Lung (tissue), 12 donors: Measurements from ENCODE around the gene FCER1G. TPM values are rescaled to one million over a fixed set of nuclear protein-coding genes. Genes with fewer than 3 reads are reported as not detected.
"Not testable (repeated sequence)": the region's sequence is repeated elsewhere in the genome, so short reads cannot be mapped to it uniquely, and the experiment has no call there.

Experiments used
- ATAC-seq: fragments of 200-7000 bp; cut with Tn5 transposase; one replicate; pipeline ENCODE4 v1.9.1; 2020; ENCODE audit warnings: moderate number of reproducible peaks; ENCODE audit not compliant: insufficient read depth, low FRiP score
- DNase-seq, 3 donors: peaks; one replicate each; pipeline ENCODE4 v3.0.0-alpha.2; 2013 to 2017
- H3K27ac ChIP-seq, 2 donors: one replicate each; pipeline ENCODE4 v1.5.1; 2013; ENCODE audit warnings: mild to moderate bottlenecking in 2 of 2, moderate library complexity in 2 of 2, control low read depth in 1 of 2, inconsistent platforms in 1 of 2, low read depth in 1 of 2, low read length in 1 of 2
- H3K27me3 ChIP-seq, 3 donors: one replicate each; pipeline ENCODE4 v1.5.1; 2013; ENCODE audit warnings: low read length in 2 of 3; ENCODE audit not compliant: control insufficient read depth in 3 of 3, insufficient read depth in 3 of 3
- H3K36me3 ChIP-seq, 4 donors: one replicate each; pipeline ENCODE4 v1.5.1; 2013; ENCODE audit warnings: low read length in 4 of 4, mild to moderate bottlenecking in 1 of 4, moderate library complexity in 1 of 4; ENCODE audit not compliant: control insufficient read depth in 4 of 4, insufficient read depth in 4 of 4
- H3K4me1 ChIP-seq, 5 donors: one replicate each; pipeline ENCODE4 v1.5.1; 2013; ENCODE audit warnings: low read length in 5 of 5, mild to moderate bottlenecking in 2 of 5, moderate library complexity in 1 of 5; ENCODE audit not compliant: control insufficient read depth in 5 of 5, insufficient read depth in 5 of 5
- H3K4me3 ChIP-seq: one replicate; pipeline ENCODE4 v1.5.1; 2013; ENCODE audit warnings: mild to moderate bottlenecking, control low read depth, moderate library complexity
- H3K9ac ChIP-seq, 2 donors: one replicate each; pipeline ENCODE4 v1.5.1; 2013; ENCODE audit warnings: low read length in 2 of 2, control low read depth in 1 of 2; ENCODE audit not compliant: insufficient read depth in 1 of 2
- H3K9me3 ChIP-seq, 4 donors: one replicate each; pipeline ENCODE4 v1.5.1; 2013; ENCODE audit warnings: low read length in 3 of 4, mild to moderate bottlenecking in 1 of 4, moderate library complexity in 1 of 4; ENCODE audit not compliant: control insufficient read depth in 4 of 4, insufficient read depth in 3 of 4
- WGBS, 2 donors: extraction: QIAGEN DNeasy Blood & Tissue Kit; methylation state at CpG; one replicate each; pipeline ENCODE4 v1.1.7; 2013; 5-methylcytosine and 5-hydroxymethylcytosine counted together
- polyA plus RNA-seq, 2 donors: library from polyadenylated mRNA; stranded (reverse); fragments of 200-250 nt; gene quantifications; one replicate each; pipeline ENCODE4 v1.2.1, GENCODE V29; 2013
- total RNA-seq, 2 donors: library from RNA; depleted of rRNA in 1 of 2; stranded (reverse); fragments of >200 nt in 1 of 2; gene quantifications; one replicate each; pipeline ENCODE4 v1.2.1, GENCODE V29; 2014 to 2021
- TF ChIP-seq, protein P1 (sequence below): IDR thresholded peaks from 2 replicates; pipeline ENCODE4 v1.5.1; 2012; ENCODE audit warnings: mild to moderate bottlenecking; ENCODE audit errors: control extremely low read depth, extremely low read depth
- donor health status: control.
- donor health status: control.
- donor health status: Bipolar disorder and iron deficiency.
- donor health status: healthy.
- donor health status: DM: yes; HTN: yes; CAD: no.

The FCER1G gene
- total and polyA plus RNA-seq, 4 donors = 41.6 to 1,998 (median 222) TPM

DNA sequence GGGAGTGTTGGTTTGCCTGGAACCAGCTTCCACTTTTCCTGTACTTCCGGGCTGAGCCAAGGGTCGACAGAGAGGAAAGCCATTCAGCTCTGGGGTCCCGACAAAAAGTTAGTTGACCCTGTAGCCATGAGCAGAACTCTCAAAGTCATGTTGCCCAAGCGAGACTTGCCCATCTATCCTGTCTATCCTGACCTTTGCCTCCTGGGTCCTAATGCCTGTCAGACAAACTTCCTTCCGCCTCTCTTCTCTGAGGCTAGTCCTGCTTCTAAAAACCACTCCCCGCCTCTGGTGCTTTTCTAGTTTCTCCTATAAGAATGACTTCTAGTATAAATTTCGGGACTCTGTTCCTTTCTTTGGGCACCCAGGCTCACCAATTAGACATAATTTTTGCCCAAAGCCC lies 35.7 kb downstream of the FCER1G start:
- ATAC-seq (no peak), DNase-seq (no peak)
- no peaks in the 10 kb centered on the region for H3K27me3 ChIP-seq
- no peaks in the 10 kb centered on the region for H3K4me1 ChIP-seq
- no peak overlapping the region for H3K4me3 ChIP-seq
- WGBS, 2 donors = 74 to 82% methylated on average over 7 of the region's 7 CpGs
- no peak overlapping the region for H3K27ac ChIP-seq
- TF ChIP-seq, protein P1, sequence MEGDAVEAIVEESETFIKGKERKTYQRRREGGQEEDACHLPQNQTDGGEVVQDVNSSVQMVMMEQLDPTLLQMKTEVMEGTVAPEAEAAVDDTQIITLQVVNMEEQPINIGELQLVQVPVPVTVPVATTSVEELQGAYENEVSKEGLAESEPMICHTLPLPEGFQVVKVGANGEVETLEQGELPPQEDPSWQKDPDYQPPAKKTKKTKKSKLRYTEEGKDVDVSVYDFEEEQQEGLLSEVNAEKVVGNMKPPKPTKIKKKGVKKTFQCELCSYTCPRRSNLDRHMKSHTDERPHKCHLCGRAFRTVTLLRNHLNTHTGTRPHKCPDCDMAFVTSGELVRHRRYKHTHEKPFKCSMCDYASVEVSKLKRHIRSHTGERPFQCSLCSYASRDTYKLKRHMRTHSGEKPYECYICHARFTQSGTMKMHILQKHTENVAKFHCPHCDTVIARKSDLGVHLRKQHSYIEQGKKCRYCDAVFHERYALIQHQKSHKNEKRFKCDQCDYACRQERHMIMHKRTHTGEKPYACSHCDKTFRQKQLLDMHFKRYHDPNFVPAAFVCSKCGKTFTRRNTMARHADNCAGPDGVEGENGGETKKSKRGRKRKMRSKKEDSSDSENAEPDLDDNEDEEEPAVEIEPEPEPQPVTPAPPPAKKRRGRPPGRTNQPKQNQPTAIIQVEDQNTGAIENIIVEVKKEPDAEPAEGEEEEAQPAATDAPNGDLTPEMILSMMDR = no peak
- H3K36me3 ChIP-seq = no peaks in the 10 kb centered on the region
- H3K9ac ChIP-seq = no peak overlapping the region
- no peaks in the 10 kb centered on the region for H3K9me3 ChIP-seq

DNA sequence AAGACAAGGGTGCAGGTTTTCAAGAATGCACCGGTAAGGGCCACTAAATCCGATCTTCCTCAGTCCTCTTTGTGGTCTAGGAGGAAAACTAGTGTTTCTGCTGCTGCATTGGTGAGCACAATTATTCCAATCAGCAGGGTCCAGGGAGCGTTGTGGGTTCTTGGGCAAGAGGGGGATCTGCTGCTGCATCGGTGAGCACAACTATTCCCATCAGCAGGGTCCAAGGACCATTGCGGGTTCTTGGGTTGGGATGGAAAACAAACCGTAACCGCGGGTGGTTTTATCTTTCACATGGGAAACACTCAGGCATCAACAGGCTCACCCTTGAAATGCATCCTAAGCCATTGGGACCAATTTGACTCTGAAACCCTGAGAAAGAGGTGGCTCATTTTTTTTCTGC lies 36.5 kb downstream of the FCER1G start:
- no peak for DNase-seq
- WGBS, 2 donors = 97 to 98% methylated on average over 8 of the region's 8 CpGs

DNA sequence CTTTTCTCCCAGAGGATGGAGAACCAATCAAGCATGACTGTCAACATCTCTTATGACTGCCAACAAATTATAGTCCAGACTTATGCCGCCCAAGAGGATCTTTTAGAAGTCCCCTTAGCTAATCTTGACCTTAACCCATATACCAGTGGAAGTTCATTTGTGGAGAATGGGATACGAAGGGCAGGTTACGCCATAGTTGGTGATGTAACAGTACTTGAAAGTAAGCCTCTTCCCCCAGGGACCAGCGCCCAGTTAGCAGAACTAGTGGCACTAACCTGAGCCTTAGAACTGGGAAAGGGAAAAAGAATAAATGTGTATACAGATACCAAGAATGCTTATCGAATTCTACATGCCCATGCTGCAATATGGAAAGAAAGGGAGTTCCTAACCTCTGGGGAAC lies 40.2 kb downstream of the FCER1G start:
- H3K27ac ChIP-seq, ATAC-seq, H3K9ac ChIP-seq, H3K4me1 ChIP-seq, H3K4me3 ChIP-seq, DNase-seq, H3K36me3 ChIP-seq: not testable (repeated sequence)
- 55% methylated on average over 5 of the region's 5 CpGs for WGBS, 2 donors
- peaks cover 0 to 19% (median 16%) of the 10 kb centered on the region in 3 donors for H3K27me3 ChIP-seq
- H3K9me3 ChIP-seq = peaks cover 0 to 10% (median 2%) of the 10 kb centered on the region in 4 donors

More for the DNA sequence above, 36.5 kb downstream of the FCER1G start:
- TF ChIP-seq, protein P1 = no peak
- no peak overlapping the region for H3K4me3 ChIP-seq
- no peaks in the 10 kb centered on the region for H3K27me3 ChIP-seq
- no peaks in the 10 kb centered on the region for H3K4me1 ChIP-seq
- H3K36me3 ChIP-seq = no peaks in the 10 kb centered on the region
- peaks cover 0 to under 1% (median 0%) of the 10 kb centered on the region in 4 donors for H3K9me3 ChIP-seq
- no peak for ATAC-seq
- no peak overlapping the region for H3K9ac ChIP-seq
- no peak overlapping the region for H3K27ac ChIP-seq

DNA sequence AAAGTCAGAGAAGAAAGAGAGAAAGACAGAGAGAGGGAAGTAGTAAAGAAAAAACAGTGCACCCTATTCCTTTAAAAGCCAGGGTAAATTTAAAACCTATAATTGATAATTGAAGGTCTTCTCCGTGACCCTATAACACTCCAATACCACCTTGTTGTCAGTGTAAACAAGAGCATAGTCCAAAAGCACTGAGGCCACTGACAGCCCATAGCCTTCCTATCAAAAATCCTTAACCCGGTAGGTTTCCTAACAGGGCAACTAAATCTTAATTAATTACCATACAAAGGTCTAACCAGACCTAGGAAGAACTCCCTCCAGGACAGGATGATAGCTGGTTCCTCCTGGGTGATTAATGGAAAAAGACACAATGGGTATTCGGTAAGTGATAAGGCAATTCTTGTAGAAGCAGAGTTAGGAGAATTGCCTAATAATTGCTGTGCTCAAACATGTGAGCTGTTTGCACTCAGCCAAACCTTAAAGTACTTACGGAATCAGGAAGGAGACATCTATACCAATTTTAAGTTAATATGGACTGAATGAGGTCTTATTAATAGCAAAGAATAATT lies 40.9 kb downstream of the FCER1G start:
- not testable (repeated sequence) for H3K36me3 ChIP-seq, H3K4me1 ChIP-seq, ATAC-seq, H3K27ac ChIP-seq, H3K9ac ChIP-seq, DNase-seq, H3K4me3 ChIP-seq
- 71 to 82% methylated on average over 4 of the region's 4 CpGs for WGBS, 2 donors
- Histone ChIP-seq H3K9me3 (peaks cover 0 to 10% (median 2%) of the 10 kb centered on the region in 4 donors), H3K27me3 (peaks cover 0 to 21% (median 18%) of the 10 kb centered on the region in 3 donors)

- DNase-seq, H3K36me3 ChIP-seq, ATAC-seq, H3K9ac ChIP-seq, H3K4me1 ChIP-seq, H3K4me3 ChIP-seq, H3K27ac ChIP-seq: not testable (repeated sequence)
- Histone ChIP-seq H3K27me3 (peaks cover 0 to 23% (median 21%) of the 10 kb centered on the region in 3 donors), H3K9me3 (peaks cover 0 to 10% (median 2%) of the 10 kb centered on the region in 4 donors)
- WGBS, 2 donors = 95 to 99% methylated on average over 5 of the region's 5 CpGs
These were observed 42.0 kb downstream of the FCER1G start for GRCh38 chr1:161257109-161257508.
